ENCODE results near the gene BAIAP3.
"Not testable (repeated sequence)": the region's sequence is repeated elsewhere in the genome, so short reads cannot be mapped to it uniquely, and the experiment has no call there.

BAIAP3 gene

GRCh38 chr16:1315081-1316032 is 18.1 kb upstream of the BAIAP3 start:
- no peak for DNase-seq (ENCODE audit: extremely low read depth in 1 of 2, low read depth in 1 of 2)

DNA sequence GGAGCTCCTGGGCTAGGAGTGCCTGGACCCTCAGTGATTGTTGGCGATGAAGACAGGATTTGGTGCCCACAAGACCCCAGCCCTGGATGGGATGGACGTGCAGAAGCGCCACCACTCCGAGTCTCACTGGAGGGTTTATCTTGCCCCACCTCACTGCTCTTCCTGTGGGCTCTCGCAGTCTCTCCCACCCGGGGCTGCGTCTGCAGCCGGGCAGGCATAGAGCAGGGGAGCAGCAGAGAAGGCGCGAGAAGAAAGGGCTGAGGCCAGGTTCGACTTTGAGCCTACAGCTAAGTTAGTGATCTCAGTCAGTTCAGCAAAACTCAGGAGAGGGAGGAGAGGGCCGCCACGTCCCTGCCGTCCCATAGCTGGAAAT is 17.4 kb upstream of the BAIAP3 start:
- no peak for DNase-seq (ENCODE audit: extremely low read depth in 1 of 2, low read depth in 1 of 2)

GRCh38 chr16:1317479-1318267 is 15.8 kb upstream of the BAIAP3 start:
- no peak for DNase-seq (ENCODE audit: extremely low read depth in 1 of 2, low read depth in 1 of 2)

- DNase-seq (ENCODE audit: extremely low read depth in 1 of 2, low read depth in 1 of 2) = no peak
Observed at GRCh38 chr16:1318268-1318545, 15.2 kb upstream of the BAIAP3 start.

GRCh38 chr16:1319041-1319440 is 14.4 kb upstream of the BAIAP3 start:
- no peak for DNase-seq (ENCODE audit: extremely low read depth in 1 of 2, low read depth in 1 of 2)

GRCh38 chr16:1320097-1320496 is 13.3 kb upstream of the BAIAP3 start:
- DNase-seq (ENCODE audit: extremely low read depth in 1 of 2, low read depth in 1 of 2) = no peak

GRCh38 chr16:1320658-1321240 is 12.7 kb upstream of the BAIAP3 start:
- DNase-seq (ENCODE audit: extremely low read depth in 1 of 2, low read depth in 1 of 2) = no peak

DNA sequence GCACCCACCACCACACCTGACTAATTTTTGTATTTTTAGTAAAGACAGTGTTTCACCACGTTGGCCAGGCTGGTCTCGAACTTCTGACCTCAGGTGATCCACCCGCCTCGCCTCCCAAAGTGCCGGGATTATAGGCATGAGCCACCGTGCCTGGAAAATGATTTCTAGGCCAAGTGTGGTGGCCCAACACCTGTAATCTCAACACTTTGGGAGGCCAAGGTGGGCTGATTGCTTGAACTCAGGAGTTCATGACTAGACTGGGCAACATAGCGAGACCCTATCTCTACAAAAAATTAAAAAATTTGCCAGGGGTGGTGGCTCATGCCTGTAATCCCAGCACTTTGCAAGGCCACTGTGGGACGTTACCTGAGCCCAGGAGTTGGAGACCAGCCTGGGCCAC is 11.0 kb upstream of the BAIAP3 start:
- DNase-seq (ENCODE audit: extremely low read depth in 1 of 2, low read depth in 1 of 2) = no peak

GRCh38 chr16:1323296-1324239 is 9.9 kb upstream of the BAIAP3 start:
- no peak for DNase-seq (ENCODE audit: extremely low read depth in 1 of 2, low read depth in 1 of 2)

DNA sequence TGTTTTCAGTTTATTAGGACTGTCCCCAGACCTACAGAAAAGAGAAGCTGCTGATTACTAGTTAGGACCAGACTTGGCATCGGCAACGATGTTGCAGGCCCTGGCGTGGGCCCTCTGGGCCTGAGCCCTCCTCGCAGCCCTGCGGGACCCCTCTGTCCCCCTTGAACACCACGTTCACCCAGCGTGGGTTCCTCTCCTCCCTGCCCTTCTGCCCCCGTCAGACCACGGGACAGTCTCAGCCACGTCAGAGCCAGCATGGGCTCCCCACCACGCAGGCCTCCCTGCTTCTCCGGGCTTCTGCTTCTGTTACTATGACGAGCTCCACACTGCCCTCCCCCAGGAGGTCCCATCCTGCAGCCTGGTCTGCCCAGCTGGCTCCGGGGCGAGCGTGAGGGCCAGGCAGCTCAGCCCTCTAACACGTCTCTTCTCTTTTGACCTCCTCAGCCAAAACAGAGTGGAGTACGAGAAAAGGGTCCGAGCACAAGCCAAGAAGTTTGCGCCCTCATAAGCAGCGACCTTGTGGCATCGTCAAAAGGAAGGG is 9.1 kb upstream of the BAIAP3 start:
- no peak for DNase-seq (ENCODE audit: extremely low read depth in 1 of 2, low read depth in 1 of 2)

- DNase-seq (ENCODE audit: extremely low read depth in 1 of 2, low read depth in 1 of 2) = no peak
Observed at GRCh38 chr16:1325261-1325660, 8.2 kb upstream of the BAIAP3 start.

DNA sequence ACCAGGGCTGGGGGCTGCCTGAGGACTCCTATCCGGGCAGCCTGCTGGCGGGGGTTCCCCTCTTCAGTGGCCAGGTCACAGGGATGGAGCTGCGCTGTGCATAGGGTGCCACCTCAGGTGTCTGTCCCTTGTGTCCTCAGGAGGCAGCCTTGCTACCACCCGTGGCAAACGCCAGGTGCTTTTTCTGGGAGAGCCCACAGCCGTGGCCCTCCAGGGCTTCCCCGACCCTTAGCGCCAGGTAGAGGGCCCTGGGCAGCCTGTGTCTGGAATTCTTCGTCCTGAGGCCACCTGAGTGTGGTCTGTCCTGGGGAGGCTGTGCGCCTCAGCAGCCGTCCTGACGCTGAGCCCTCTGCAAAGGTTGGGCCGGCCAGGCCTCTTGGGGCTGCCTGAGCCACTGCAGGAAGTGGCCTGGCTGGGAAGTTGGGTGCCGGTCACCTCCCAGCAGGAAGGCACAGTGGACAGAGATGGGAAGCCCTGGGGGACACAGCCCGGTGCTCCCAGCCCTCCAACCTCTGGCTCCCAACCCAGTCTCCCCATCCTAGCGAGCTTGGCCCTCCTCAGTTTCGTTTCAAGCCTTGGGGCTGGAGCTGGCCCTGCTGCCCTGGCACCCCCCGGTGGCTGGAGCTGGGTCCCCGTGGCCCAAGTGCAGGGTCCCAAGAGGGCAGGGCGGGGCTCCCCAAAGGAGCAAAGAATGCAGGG is 7.6 kb upstream of the BAIAP3 start:
- DNase-seq (ENCODE audit: extremely low read depth in 1 of 2, low read depth in 1 of 2) = no peak

GRCh38 chr16:1326391-1326790 is 7.1 kb upstream of the BAIAP3 start:
- DNase-seq (ENCODE audit: extremely low read depth in 1 of 2, low read depth in 1 of 2) = no peak

DNA sequence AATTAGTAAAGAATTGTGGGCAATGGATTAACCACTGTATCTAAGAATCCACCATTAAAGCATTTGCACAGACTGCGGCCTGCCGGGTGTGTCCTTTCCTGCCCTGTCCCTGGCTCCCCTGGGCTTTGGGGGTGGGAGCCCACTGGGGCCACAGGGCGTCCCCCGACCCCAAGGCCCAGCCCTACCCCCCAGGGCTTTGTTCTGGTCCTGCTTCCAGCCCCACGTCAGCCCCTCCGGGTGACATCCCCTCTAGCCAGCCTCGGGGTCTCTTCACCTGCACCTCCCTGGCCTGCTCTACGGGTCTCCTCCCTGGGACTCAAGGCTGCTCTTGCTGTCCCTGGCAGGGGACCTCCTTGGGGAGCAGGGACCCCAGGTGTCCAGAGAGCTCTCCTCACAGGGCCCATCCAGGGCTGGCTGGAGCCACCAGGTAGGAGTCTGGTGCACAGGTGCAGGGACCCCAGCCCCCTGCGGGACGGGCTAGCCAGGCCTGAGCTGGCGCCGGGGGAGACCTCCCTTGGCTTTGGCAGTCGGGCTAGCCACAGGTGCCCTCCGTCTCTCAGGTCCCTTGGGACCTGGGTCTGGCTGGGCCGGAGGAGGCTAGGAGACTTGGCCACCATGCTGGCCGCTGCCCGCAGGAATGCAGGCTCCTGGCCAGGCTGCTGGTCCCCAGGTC is 6.4 kb upstream of the BAIAP3 start:
- no peak for DNase-seq (ENCODE audit: extremely low read depth in 1 of 2, low read depth in 1 of 2)

DNA sequence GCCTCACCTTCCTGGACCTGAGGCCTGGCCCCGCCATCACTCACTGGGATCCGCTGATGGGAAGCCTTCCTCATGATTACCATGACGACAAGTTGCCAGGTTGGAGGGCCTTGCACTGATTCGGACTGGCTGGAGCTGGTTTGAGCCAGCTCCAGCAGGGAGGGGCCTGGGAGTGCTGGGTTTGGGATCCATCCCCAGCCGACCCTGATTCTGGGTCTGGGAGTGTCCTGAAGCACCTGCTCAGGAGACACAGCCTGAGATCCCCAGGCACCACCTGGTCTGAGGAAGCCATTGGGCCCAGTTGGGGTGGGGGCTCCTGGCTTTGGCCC is 5.9 kb upstream of the BAIAP3 start:
- no peak for DNase-seq (ENCODE audit: extremely low read depth in 1 of 2, low read depth in 1 of 2)

GRCh38 chr16:1328136-1328535 is 5.3 kb upstream of the BAIAP3 start:
- not testable (repeated sequence) for DNase-seq (ENCODE audit: extremely low read depth in 1 of 2, low read depth in 1 of 2)

- DNase-seq (ENCODE audit: extremely low read depth in 1 of 2, low read depth in 1 of 2) = not testable (repeated sequence)
Observed at GRCh38 chr16:1328961-1329360, 4.5 kb upstream of the BAIAP3 start.

DNA sequence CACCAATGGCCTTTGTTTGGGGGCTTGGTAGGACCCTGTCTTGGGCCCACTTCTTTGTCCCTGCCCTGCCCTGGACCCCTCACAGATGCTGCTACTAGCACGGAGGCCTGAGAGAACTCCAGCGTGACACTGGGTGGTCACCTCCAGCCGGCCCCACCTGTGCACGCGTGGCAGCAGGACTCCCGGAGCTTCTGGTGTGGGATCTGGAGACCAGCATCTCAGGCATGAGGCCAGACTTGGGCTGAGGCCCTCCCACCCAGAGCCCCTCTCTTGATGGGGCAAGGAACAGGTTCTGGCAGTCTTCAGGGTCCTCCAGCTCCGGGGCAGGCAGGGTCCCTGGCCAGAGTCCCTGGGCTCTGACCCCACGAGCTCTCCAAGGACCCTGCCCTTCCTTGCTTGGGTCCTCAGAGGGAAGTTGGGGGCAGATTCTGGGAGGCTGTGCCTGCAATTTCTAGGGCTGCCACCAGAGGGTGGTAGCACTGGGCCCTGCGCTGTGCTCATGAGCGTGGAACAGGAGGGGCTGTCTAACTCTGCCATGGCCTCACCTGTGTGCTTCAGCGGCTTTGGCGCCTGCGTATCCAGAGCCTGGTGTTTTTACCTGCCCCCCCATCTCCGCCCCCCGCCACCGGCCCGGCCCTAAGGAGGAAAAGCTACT is 3.1 kb upstream of the BAIAP3 start:
- DNase-seq (ENCODE audit: extremely low read depth in 1 of 2, low read depth in 1 of 2) = no peak
